NCI-H1694 treated with DMSO at 0.1 percent for 48 hours (cell line): ENCODE measurements around the gene KLHL21.
A peak's percentile ranks its signal among the peaks of the same experiment; 100 is the strongest.
"Not testable (repeated sequence)": the region's sequence is repeated elsewhere in the genome, so short reads cannot be mapped to it uniquely, and the experiment has no call there.

Experiments
- DNase-seq: peaks from one replicate; lab custom pipeline; 2025; lab: John Stamatoyannopoulos, UW

Gene KLHL21

GRCh38 chr1:6582370-6582769 is 20.3 kb downstream of the KLHL21 start:
- no peak for DNase-seq

GRCh38 chr1:6581561-6582305 is 20.9 kb downstream of the KLHL21 start:
- DNase-seq, result no peak

- DNase-seq, result no peak
These were observed 21.9 kb downstream of the KLHL21 start for GRCh38 chr1:6580593-6581409.

GRCh38 chr1:6580119-6580592 is 22.5 kb downstream of the KLHL21 start:
- no peak for DNase-seq

GRCh38 chr1:6579374-6580118 is 23.1 kb downstream of the KLHL21 start, which contains the start of gene ZBTB48:
Gene ZBTB48, plus strand, starts transcription at chr1:6579994. Its CDS starts 616 bp downstream, at chr1:6580610.
- peak; percentile 87 for DNase-seq

GRCh38 chr1:6578624-6579373 is 23.9 kb downstream of the KLHL21 start:
- DNase-seq, result no peak

- DNase-seq, result no peak
These were observed 24.7 kb downstream of the KLHL21 start for GRCh38 chr1:6577831-6578525.

GRCh38 chr1:6574818-6575217 is 27.9 kb downstream of the KLHL21 start:
- DNase-seq, result no peak

- DNase-seq, result no peak
These were observed 28.5 kb downstream of the KLHL21 start for GRCh38 chr1:6574025-6574620.

- DNase-seq, result no peak
These were observed 29.9 kb downstream of the KLHL21 start for GRCh38 chr1:6572653-6573383.

- DNase-seq, result no peak
These were observed 31.7 kb downstream of the KLHL21 start for GRCh38 chr1:6570987-6571386.

GRCh38 chr1:6570100-6570499 is 32.6 kb downstream of the KLHL21 start:
- no peak for DNase-seq

- no peak for DNase-seq
These were observed 33.6 kb downstream of the KLHL21 start for GRCh38 chr1:6569033-6569432.

- no peak for DNase-seq
These were observed 42.4 kb downstream of the KLHL21 start for GRCh38 chr1:6560267-6560666.

GRCh38 chr1:6559161-6559560 is 43.5 kb downstream of the KLHL21 start:
- not testable (repeated sequence) for DNase-seq

- DNase-seq, result no peak
These were observed 45.1 kb downstream of the KLHL21 start for GRCh38 chr1:6557597-6557996.

- no peak for DNase-seq
These were observed 47.5 kb downstream of the KLHL21 start, which contains the start of gene TAS1R1 for GRCh38 chr1:6554907-6555778. Gene TAS1R1, plus strand, starts transcription at chr1:6555307. Its CDS starts 67 bp downstream, at chr1:6555374.

GRCh38 chr1:6554031-6554906 is 48.4 kb downstream of the KLHL21 start, which contains the start of gene NOL9:
Gene NOL9, minus strand, starts transcription at chr1:6554513. Its CDS starts 11 bp downstream, at chr1:6554502.
- peak; percentile 77 for DNase-seq
